ENCODE results near the gene GABRB2.
"Not testable (repeated sequence)": the region's sequence is repeated elsewhere in the genome, so short reads cannot be mapped to it uniquely, and the experiment has no call there.

GABRB2 gene

GRCh38 chr5:161507591-161507990, 38.9 kb downstream of the GABRB2 start:
- Histone ChIP-seq H3K36me3 (replicated peaks) (no peaks in the 10 kb centered on the region), H3K27me3 (replicated peaks) (no peaks in the 10 kb centered on the region), H3K27ac (no peak overlapping the region), H3K4me3 (ENCODE audit: low read depth, low read length) (no peak overlapping the region)
- no peak for DNase-seq
- no peak for TF ChIP-seq CTCF (IDR thresholded peaks at IDR 0.05; ENCODE audit: low read depth, low read length, missing control alignments)
- in situ Hi-C loops (cut with HindIII; ENCODE audit: low pct_ligation_motif_present, low sequenced_read_pairs), result no loop called here

- H3K36me3 ChIP-seq (replicated peaks); H3K27me3 ChIP-seq (replicated peaks); in situ Hi-C loops (cut with HindIII; ENCODE audit: low pct_ligation_motif_present, low sequenced_read_pairs); H3K4me3 ChIP-seq (ENCODE audit: low read depth, low read length); DNase-seq; H3K27ac ChIP-seq: not testable (repeated sequence)
Measured at GRCh38 chr5:161505160-161505559, 41.4 kb downstream of the GABRB2 start.

GRCh38 chr5:161498531-161498930, 48.0 kb downstream of the GABRB2 start:
- Histone ChIP-seq H3K4me3 (ENCODE audit: low read depth, low read length) (no peak overlapping the region), H3K27ac (no peak overlapping the region), H3K27me3 (replicated peaks) (no peaks in the 10 kb centered on the region), H3K36me3 (replicated peaks) (no peaks in the 10 kb centered on the region)
- no peak for TF ChIP-seq CTCF (IDR thresholded peaks at IDR 0.05; ENCODE audit: low read depth, low read length, missing control alignments)
- in situ Hi-C loops (cut with HindIII; ENCODE audit: low pct_ligation_motif_present, low sequenced_read_pairs), result no loop called here
- DNase-seq, result no peak

- no peaks in the 10 kb centered on the region for H3K27me3 ChIP-seq (replicated peaks)
- H3K36me3 ChIP-seq (replicated peaks), result no peaks in the 10 kb centered on the region
- in situ Hi-C loops (cut with HindIII; ENCODE audit: low pct_ligation_motif_present, low sequenced_read_pairs), result no loop called here
- no peak overlapping the region for H3K4me3 ChIP-seq (ENCODE audit: low read depth, low read length)
- TF ChIP-seq CTCF (IDR thresholded peaks at IDR 0.05; ENCODE audit: low read depth, low read length, missing control alignments), result no peak
- no peak for DNase-seq
- no peak overlapping the region for H3K27ac ChIP-seq
Measured at GRCh38 chr5:161483721-161484120, 62.8 kb downstream of the GABRB2 start.

GRCh38 chr5:161481922-161482321, 64.6 kb downstream of the GABRB2 start:
- DNase-seq, result no peak
- no peak for TF ChIP-seq CTCF (IDR thresholded peaks at IDR 0.05; ENCODE audit: low read depth, low read length, missing control alignments)
- Histone ChIP-seq H3K27ac (no peak overlapping the region), H3K27me3 (replicated peaks) (no peaks in the 10 kb centered on the region), H3K36me3 (replicated peaks) (no peaks in the 10 kb centered on the region), H3K4me3 (ENCODE audit: low read depth, low read length) (no peak overlapping the region)
- in situ Hi-C loops (cut with HindIII; ENCODE audit: low pct_ligation_motif_present, low sequenced_read_pairs), result no loop called here

GRCh38 chr5:161471211-161471950, 75.1 kb downstream of the GABRB2 start:
- TF ChIP-seq CTCF (IDR thresholded peaks at IDR 0.05; ENCODE audit: low read depth, low read length, missing control alignments), result no peak
- Histone ChIP-seq H3K27ac (no peak overlapping the region), H3K36me3 (replicated peaks) (no peaks in the 10 kb centered on the region), H3K27me3 (replicated peaks) (no peaks in the 10 kb centered on the region), H3K4me3 (ENCODE audit: low read depth, low read length) (no peak overlapping the region)
- DNase-seq, result no peak
- in situ Hi-C loops (cut with HindIII; ENCODE audit: low pct_ligation_motif_present, low sequenced_read_pairs), result no loop called here
